Measurements from ENCODE around the gene FN3KRP. TPM values are rescaled to one million over a fixed set of nuclear protein-coding genes. Genes with fewer than 3 reads are reported as not detected.

FN3KRP gene
- total RNA-seq, 1 experiment from 2014 or later: 32.0 TPM

DNA sequence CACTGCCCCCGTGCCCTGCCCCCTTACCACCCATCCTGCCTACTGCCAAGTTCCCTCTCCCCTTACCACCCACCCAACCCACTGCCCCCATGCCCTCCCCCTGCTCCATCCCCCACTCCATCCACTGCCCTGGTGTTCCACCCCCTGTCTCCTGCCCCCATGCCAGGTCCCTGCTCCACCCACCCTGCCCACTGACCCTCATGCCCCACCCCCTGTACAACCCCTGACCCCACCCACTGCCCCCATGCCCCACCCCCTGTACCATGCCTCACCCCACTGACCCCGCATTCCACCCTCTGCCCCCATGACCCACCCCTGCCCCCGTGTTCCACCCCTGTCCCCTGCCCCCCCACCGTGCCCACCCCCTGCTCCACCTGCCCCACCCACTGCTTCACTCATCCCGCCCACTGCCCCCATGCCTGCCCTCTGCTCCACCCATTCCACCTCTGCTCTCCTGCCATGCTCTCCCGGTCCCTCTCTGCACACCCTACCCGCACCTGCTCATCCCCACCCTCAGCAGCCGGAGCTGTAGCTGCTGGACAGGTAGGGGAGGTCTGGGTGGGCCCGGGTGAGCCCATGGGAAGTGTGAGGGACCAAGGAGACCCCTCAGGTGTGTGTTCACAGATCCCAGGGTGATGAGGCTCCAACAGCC, 7.4 kb upstream of the FN3KRP start:
- no peak for DNase-seq (ENCODE audit: low read depth)

DNA sequence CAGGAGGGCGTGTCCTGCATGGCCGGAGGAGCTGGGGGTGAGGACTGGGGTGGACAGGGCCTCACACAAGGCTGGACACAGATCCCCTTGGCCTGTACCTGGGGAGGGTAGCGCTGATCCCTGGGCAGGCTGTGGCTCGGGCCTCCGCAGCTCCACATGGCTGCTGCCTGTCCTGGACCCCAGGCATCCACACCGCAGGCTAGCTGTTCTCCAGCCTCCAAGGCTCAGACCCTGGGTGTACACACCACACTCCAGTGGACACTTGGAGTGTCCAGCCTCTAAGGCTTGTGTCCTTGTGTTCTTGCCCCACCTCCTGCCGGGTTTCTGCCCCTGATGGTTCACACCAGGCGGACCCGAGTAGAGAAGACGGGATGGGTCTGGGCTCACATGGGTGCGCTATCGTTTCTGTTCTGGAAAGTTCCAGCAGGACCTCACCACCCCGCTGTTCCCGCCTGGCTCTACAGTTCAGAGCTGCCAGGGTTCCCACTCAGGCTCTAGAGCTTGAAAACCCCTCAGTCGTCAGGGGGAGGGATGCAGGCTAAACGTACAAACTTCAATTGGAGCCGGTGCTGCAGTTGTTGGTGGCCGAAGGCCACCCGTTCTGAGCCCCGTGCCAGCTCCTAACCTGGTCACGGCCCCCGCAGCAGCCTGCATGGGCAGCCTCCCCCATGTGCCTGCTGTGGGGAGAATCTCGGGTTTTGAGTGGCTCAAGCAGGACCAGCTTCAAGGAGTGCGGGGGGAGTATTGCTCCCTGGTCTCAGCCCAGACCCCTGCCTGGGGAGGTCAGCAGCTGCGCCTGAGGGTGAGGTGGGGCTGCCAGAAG, 6.6 kb upstream of the FN3KRP start:
- no peak for DNase-seq (ENCODE audit: low read depth)

DNA sequence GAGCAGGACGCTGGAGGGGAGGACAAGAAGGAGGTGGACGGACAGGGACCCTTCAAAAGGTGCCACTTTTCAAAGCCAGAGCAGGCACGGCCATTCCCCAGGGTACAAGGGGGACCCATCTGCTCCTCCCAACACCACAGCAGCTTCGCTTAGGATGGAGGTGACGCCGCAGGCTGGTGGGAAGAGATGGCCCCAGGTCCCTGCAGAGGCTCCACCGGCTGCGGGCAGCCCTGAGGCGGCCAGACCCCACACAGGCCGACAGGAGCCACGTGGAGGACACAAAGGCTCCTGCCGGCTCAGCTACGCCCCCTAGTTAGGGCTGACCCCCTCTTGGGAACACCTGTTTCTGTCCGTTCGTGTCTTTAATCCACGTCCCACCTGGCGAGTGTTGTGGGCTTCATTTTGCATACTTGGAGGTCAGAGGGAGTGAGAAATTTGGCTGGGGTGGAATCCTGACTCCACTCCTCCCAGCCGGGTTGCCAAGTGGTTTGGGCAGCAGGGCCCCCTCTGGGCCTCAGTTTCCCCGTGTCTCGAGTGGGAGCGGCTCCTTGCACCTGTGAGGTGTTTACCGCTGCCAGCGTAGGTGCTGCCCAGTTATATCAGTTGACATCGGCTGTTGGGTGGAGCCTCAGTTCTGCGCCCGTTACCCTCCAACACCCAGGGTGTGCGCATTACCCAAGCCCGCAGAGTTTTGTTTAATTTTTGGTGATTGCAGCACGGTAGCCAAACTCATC, 5.8 kb upstream of the FN3KRP start:
- no peak for DNase-seq (ENCODE audit: low read depth)

DNA sequence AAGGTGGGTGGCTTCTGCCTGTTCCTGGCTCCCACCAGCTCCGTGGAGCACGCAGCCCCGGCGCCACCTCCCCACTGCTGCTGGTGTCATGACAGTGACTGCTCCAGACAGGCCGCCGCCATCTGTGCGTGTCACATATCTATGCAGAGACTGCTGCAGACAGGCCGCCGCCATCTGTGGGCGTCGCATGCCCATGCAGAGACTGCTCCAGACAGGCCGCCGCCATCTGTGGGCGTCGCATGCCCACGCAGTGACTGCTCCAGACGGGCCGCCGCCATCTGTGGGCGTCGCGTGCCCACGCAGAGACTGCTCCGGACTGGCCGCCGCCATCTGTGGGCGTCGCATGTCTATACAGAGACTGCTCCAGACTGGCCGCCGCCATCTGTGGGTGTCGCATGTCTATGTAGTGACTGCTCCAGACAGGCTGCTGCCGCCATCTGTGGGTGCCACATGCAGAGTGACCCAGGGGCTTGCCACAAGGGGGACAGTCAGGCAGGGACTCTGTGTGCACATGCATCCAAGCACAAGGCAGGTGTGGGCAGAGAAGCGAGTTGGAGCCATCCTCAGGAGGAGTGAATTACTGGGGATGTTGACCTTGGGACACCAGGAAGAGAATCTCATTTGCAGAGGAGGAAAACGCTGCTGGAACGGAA, 3.3 kb upstream of the FN3KRP start:
- DNase-seq (ENCODE audit: low read depth): no peak

DNA sequence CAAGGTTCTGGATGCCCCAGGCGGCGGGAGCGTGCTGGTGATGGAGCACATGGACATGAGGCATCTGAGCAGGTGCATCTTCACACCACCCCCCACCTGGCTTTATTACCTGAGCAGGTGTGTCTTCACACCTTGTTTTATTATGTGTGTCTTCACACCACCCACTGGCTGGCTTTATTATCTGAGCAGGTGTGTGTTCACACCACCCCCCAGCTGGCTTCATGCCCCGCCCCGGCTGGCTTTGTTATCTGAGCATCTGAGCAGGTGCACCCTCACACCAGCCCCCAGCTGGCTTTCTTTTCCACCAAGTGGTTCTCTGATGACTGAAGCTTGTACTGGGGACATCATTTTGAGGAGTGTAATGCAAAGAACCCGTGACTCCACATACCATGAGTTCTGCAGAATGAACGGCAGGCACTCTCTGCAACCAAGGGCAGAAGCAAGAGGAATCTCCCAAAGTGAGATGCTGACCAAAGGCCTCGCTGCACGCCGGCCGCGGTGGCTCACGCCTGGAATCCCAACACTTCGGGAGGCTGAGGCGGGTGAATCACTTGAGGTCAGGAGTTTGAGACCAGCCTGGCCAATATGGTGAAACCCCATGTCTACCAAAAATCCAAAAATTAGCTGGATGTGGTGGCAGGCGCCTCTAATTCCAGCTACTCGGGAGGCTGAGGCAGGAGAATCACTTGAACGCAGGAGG, 2.6 kb downstream of the FN3KRP start:
- no peak for DNase-seq (ENCODE audit: low read depth)

DNA sequence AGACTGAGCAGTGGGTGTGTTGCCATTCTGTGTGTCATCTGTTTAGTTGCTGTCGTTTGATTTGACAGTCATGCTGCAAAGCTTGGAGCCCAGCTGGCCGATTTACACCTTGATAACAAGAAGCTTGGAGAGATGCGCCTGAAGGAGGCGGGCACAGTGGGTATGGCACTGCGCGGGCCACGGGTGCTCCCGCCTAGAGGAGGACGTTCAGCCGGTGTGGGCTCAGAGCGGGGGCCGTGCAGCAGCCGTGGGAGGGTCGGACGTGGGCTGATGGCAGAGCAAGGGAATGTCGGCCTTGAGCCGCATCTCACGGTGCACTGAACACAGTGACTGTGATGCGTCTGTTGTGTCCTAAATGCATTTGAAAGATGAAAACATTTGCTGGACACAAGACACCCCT, 3.7 kb downstream of the FN3KRP start:
- no peak for DNase-seq (ENCODE audit: low read depth)

DNA sequence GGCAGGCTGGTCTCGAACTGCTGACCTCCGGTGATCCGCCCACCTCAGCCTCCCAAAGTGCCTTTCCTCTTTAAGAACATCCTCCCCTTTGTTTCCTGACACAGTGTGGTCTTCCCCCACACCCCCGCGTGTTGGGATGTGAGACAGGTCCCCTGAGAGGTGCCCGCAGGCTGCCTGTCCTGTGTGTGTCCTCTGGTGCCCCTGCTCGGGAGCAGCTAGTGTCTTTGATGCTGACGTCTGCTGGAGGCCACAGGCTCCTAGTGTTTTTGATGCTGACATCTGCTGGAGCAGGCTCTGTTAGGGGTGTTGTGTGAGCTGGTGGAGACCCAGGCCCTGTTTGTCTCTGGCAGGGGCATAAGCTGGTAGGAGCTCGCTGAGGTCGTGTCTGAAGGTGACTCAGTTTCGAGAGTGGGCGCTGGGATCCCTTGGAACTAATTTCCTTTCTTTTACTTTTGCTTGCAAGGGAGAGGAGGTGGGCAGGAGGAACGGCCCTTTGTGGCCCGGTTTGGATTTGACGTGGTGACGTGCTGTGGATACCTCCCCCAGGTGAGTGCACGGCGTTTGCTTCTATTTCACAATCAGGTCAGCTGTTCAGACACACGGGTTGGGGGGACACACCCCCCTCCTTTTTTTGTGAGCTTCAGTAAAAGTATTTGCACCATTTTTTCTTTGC, 6.0 kb downstream of the FN3KRP start:
- no peak for DNase-seq (ENCODE audit: low read depth)

DNA sequence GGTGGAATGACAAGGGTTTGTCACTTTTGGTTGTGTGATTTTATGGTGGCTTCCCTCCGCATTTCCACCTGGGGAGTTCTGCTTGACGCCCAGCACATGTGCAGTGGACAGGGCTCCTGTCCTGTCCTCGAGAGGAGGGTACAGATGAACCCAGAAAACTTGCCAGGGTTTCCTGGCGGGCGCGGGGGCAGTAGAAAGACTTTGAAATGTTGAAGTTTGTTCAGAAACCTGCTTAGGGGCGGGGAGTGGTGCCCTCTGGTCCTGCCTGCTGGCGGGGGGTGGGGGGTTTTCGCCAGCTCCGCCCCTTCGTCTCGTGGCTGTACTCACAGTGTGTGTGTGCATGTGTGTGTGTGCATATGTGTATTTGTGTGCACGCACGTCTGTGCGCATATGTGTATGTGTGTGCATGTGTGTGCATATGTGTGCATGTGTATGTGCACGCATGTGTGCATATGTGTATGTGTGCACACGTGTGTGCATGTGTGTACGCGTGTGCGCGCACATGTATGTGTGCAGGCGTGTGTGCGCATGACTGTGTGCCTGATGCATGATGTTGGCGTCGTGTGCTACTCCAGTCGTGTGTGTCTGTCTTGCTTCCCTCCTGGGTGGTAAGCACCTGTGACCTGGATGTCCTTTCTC, 6.8 kb downstream of the FN3KRP start:
- no peak for DNase-seq (ENCODE audit: low read depth)

DNA sequence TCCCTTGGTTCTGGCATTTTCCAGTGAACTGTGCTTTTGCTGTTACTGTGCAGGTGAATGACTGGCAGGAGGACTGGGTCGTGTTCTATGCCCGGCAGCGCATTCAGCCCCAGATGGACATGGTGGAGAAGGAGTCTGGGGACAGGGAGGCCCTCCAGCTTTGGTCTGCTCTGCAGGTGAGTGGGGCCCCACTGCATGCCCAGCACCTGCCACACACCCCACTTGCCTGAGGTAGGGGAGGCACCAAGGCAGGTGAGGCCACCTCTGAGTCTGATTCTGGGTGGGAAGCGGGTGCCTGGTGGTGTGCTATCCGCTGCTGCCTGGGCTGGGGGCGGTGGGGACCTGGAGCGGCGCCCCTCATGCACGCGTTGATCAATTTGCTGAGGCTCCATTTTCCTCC, 9.9 kb downstream of the FN3KRP start:
- no peak for DNase-seq (ENCODE audit: low read depth)

DNA sequence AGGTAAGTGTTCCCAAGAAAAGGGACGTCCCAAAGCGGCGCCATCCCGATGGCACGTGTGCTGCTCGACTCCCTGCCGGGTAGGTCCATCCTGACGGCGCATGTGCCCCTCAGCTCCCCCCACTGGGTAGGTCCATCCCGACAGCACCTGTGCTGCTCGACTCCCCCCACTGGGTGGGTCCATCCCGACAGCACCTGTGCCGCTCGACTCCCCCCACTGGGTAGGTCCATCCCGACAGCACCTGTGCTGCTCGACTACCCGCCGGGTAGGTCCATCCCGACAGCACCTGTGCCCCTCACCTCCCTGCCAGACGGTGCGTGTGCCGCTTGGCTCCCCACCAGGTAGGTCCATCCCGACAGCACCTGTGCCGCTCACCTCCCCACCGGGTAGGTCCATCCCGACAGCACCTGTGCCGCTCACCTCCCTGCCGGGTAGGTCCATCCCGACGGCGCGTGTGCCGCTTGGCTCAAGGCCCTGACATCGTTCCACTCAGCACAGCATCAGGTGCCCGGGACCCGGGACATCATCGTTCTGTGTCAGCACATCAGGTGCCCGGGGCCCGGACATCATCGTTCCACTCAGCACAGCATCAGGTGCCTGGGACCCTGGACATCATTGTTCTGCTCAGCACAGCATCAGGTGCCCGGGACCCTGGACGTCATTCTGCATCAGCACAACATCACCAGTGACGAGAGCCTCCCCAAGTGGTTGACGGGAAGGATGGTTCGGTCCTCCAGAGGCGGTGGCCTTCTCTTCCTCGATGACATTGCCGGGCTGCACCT, 13.2 kb downstream of the FN3KRP start:
- no peak for DNase-seq (ENCODE audit: low read depth)

DNA sequence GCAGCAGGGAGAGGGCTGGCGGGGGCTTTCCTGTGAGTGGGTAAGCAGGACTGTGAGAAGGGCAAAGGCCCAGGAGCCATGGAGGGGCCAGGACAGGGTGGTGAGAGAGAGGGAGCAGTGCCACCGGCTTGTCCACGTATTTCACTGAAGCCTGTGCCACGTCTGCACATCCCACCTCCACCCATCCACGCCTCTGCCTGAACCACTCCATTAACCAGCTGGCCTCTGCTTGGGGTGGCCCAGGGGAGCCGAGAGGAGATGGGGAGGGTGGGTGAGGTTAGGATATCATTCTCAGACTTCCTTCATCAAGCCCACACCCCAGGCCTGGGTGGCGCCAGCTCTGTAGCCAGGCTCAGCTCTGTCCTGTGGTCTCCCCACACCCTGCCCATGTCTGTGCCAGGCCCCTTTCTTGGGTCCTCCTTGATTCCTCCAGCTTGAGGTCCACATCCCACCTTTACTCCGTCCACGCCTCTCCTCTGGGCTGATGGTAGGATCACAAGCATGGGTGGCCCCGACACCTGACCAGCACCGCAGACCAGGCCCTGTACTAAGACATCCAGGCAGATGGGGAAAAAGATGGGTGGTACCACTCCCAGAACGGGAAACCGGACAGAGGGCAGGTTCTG, 15.7 kb downstream of the FN3KRP start:
- DNase-seq (ENCODE audit: low read depth): no peak

DNA sequence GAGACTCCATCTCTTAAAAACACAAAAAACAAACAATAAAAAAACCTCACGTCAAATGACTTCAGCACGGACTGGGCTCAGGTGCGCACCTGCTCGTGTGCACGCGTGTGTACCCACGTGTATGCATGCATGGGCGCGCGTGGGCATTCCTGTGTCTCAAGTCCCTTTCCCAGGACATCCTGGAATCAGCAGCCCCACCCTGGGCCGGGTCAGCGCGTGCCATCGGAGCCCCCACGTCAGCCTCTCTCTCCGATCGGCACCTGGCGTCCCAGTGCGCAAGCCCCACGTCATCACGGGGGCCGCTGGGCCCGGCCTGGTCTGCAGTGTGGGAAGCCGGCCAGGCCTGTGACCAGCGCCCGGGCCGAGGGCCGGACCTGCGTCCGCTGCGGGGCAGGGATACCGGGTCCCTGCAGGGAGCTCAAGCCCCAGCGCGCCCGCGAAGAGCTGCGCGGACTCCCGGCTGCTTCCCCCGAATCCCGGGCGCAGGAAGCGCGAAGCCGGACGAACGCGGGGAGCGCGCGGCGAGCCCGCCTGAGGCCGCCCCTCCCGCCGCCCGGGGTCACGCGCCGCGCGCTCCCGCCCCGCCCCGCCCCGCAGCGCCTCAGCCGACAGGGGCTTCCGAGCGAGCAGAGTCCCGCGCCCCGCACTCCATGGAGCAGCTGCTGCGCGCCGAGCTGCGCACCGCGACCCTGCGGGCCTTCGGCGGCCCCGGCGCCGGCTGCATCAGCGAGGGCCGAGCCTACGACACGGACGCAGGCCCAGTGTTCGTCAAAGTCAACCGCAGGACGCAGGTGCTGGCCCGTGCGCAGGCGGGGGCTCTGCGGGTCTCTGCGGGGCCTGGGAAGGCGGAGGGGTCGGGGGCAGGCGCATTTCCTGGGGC, 18.7 kb downstream of the FN3KRP start, which contains the start of gene FN3K:
TSS of gene FN3K (plus strand) at position 629 of the 880 bp plus-strand sequence. CDS start at position 651, 22 bp downstream.
- no peak for DNase-seq (ENCODE audit: low read depth)

DNA sequence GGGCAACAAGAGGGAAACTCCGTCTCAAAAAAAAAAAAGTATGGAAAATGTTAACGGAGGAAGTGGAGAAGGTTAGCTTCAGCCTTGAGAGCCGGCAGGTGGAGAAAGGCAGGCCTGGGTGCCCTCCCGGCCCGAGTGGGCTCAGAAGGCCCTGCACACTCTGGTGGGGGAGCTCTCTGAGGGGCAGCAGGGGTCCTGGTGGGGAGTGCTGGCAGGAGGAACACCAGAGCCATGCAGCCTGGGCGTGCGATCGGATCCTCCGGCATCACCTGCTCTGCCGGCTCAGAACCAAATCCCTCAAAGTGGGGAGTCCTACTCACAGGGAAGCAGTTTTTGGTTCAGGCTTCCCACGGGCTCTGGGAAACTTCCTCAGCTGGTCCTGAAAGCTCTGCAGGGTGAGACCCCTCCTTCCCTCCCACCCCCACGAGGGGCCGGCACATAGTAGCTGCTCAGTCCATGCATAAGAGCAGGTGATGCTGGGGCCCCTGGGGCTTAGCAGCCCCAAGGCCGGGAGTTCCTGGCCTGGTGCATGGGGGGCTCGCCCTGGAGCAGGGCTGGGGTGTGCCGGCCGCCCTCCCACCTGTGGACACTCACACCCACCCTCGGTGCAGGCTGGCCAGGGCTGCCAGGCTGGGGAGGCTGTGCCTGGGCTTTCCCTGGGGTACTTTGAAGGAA, 20.1 kb downstream of the FN3KRP start:
- no peak for DNase-seq (ENCODE audit: low read depth)

DNA sequence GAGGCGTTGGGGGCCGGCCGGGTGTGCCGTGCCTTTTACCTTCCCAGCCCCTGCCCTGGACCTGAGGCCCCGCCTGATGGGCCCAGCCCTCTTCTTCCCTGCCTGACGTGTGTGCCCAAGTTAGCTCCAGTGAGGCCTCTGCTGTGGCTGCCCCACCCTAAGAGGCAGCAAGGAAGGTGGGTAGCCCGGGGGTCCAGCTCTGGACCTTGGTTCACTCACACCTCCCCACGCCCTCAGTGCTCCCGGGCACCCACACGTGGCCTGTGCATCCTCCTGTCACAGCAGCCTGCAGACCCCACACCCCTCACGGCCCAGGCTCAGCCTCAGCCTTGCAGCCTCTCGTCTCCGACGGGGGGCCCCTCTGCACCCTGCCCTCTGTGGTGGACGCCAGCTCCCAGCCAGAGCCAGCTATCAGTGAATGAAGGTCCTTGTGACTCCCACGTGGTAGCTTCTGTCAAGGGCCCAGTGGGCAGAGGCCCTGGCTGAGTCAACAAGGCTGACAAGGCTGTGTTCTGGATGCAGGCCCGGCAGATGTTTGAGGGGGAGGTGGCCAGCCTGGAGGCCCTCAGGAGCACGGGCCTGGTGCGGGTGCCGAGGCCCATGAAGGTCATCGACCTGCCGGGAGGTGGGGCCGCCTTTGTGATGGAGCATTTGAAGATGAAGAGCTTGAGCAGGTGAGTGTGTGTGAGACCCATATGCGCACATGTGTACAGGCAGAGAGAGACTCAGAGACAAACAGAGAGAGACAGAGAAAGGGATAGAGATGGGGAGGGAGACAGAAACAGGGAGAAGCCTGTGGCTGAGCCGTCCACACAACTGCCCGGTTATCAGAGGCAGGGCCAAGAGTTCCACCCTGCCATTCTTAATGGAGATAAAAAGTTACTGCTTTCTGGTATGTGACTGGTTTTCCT, 21.7 kb downstream of the FN3KRP start:
- DNase-seq (ENCODE audit: low read depth): no peak

DNA sequence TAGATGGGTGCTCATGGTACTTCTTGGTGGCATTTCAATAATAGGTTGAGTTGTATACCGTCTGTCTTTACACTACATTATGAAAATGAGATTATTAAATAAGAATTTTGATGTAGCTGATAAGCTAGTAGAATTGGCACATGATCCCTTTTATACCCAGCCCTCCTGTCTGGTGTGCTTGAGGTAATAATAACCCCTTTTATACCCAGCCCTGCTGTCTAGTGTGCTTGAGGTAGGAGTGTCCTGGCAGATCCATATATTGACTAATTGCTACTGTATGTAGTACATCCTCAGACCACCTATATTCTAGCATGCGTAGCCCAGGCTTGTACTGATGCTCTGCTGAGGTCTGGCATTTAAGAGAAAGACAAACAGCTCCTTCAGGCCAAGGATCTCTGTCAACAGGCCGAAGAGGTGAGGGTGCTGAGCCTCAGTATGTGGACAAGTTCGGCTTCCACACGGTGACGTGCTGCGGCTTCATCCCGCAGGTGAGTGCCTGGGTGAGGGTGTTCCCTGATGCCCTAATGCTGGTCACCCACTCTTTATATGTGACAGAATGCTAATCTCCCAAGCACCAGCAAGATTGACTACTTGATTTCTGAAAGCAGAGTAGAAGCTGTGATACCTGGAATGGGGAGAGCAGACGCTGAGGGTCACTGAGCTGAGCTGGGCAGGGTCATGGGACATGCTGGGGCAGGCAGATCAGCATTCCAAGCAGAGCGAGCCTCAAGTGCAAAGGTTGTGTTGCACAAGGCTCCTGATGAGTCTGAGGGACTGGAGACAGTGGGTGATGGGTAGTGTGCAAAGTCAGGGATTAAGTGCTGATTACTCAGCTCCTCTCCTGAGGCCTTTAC, 24.6 kb downstream of the FN3KRP start:
- DNase-seq (ENCODE audit: low read depth): no peak

Measured in HT1080 (cell line).